Fibroblast of lung (primary cell): ENCODE measurements around the gene RNF126. TPM values are rescaled to one million over a fixed set of nuclear protein-coding genes. Genes with fewer than 3 reads are reported as not detected.

Experiments
- DNase-seq, 2 donors: peaks; one replicate each; pipeline versions ENCODE4 v3.0.0 to v3.0.0-alpha.2; 2010; ENCODE audit warnings: low read depth in 2 of 2
- H2AFZ ChIP-seq: 2 replicates; pipeline ENCODE4 v1.5.1; 2012; ENCODE audit warnings: low read length, control low read depth, inconsistent platforms
- H3K27ac ChIP-seq: 2 replicates; pipeline ENCODE4 v1.5.1; 2011; ENCODE audit warnings: low read length, control low read depth; ENCODE audit not compliant: insufficient read depth
- H3K27me3 ChIP-seq: 2 replicates; pipeline ENCODE4 v1.5.1; 2011; ENCODE audit warnings: mild to moderate bottlenecking, low read length; ENCODE audit not compliant: control insufficient read depth, insufficient read depth
- H3K36me3 ChIP-seq: 2 replicates; pipeline ENCODE4 v1.5.1; 2011; ENCODE audit warnings: low read length; ENCODE audit not compliant: control insufficient read depth, insufficient read depth
- H3K4me1 ChIP-seq: 2 replicates; pipeline ENCODE4 v1.5.1; 2011; ENCODE audit warnings: low read length; ENCODE audit not compliant: control insufficient read depth, insufficient read depth; ENCODE audit errors: extremely low read depth
- H3K4me2 ChIP-seq: 2 replicates; pipeline ENCODE4 v1.5.1; 2011; ENCODE audit warnings: low read length, control low read depth; ENCODE audit not compliant: insufficient read depth; ENCODE audit errors: extremely low read depth
- H3K4me3 ChIP-seq, 4 experiments: fragments of 200-600 bp in 1 of 4; sonication (generic) in 1 of 4; replicated peaks in 1 of 4; 2 replicates each; pipeline ENCODE4 v1.5.1; 2011 to 2016; ENCODE audit warnings: low read length in 4 of 4, low read depth in 3 of 4, mild to moderate bottlenecking in 3 of 4, control low read depth in 2 of 4, inconsistent platforms in 1 of 4, mixed read lengths in 1 of 4; ENCODE audit not compliant: insufficient read depth in 1 of 4; ENCODE audit errors: control extremely low read depth in 1 of 4
- H3K79me2 ChIP-seq: 2 replicates; pipeline ENCODE4 v1.5.1; 2012; ENCODE audit warnings: mild to moderate bottlenecking, low read length, inconsistent platforms; ENCODE audit not compliant: control insufficient read depth, insufficient read depth
- H3K9ac ChIP-seq: 2 replicates; pipeline ENCODE4 v1.5.1; 2011; ENCODE audit warnings: mild to moderate bottlenecking, low read length, control low read depth; ENCODE audit not compliant: insufficient read depth
- H3K9me3 ChIP-seq: 2 replicates; pipeline ENCODE4 v1.5.1; 2012; ENCODE audit warnings: low read depth, low read length; ENCODE audit not compliant: control insufficient read depth, insufficient read depth
- H4K20me1 ChIP-seq: 2 replicates; pipeline ENCODE4 v1.5.1; 2011; ENCODE audit warnings: low read length; ENCODE audit not compliant: control insufficient read depth, insufficient read depth; ENCODE audit errors: extremely low read depth
- EZH2 ChIP-seq: IDR thresholded peaks from 2 replicates; pipeline ENCODE4 v1.5.1; 2012; ENCODE audit warnings: low read length, control low read depth, mild to moderate bottlenecking; ENCODE audit errors: missing control alignments
- polyA plus RNA-seq, 2 donors: library from polyadenylated mRNA; depleted of rRNA in 1 of 2; stranded (reverse) in 1 of 2; unstranded in 1 of 2; fragments of >200 nt; gene quantifications; 2 replicates each; pipeline ENCODE4 v1.2.1, GENCODE V29; 2011 to 2012; ENCODE audit warnings: missing spikeins in 1 of 2
- total RNA-seq: library from RNA; depleted of rRNA; stranded (reverse); fragments of >200 nt; gene quantifications from 2 replicates; pipeline ENCODE4 v1.2.1, GENCODE V29; 2014
- TF ChIP-seq, protein P1 (sequence below), 2 donors: IDR thresholded peaks in 1 of 2; conservative IDR thresholded peaks in 1 of 2; 1 replicate in 1 of 2; 2 replicates in 1 of 2; pipeline ENCODE4 v1.5.1; 2011 to 2012; ENCODE audit warnings: low read length in 2 of 2, control low read depth in 1 of 2, inconsistent platforms in 1 of 2, low read depth in 1 of 2, mild to moderate bottlenecking in 1 of 2

Gene RNF126
- total and polyA plus RNA-seq, 2 donors (not counting 1 experiment from before 2014, with no cell fraction given) = 7.8 to 18.0 TPM

DNA sequence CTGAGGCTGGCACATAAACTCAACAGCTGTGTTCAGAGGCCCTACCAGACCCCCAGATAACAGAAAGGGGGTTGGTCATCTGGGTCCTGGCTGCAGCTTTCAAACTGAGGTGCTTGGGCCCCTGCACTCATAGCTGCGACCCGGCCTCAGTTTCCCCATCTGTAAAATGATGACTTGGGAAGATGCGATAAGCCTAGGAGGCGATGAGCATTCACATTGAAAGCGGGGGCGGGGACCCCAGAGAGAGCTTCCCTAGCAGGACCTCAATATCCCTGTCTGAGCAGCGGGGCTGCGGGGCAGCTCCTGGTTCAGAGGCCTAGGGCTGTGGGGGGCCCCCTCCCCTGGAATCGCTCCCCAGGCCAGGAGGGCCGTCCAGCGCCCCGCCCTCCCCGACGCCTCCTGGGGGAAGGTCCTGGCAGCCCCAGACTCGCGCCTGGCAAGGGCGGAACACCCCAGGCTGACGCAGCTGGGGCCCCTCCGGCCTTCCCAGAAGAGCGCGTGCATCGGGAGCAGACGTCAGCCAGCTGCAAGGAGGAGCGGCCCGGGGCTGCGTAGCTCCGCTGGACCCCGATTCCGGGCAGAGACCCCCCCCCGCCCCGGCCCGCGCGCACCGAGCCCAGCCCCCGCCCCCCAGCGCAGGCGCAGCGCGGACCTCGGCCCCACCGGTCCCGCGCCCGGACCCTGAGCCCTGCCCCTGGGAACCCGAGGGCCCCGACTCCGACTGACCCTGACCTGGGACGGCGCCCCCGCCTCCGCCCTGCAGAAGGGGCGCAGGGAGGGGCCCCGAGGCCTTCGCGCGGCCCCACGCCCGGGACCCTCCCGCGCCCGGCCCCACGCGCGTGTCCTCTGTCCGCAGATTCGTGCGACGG is 16.6 kb upstream of the RNF126 start:
- Histone ChIP-seq H3K27ac (peak overlapping the region; percentile 91), H3K4me1 (peaks cover 17% of the 10 kb centered on the region), H4K20me1 (no peaks in the 10 kb centered on the region), H3K79me2 (peaks cover 2% of the 10 kb centered on the region), H3K27me3 (no peaks in the 10 kb centered on the region), H3K4me2 (peak overlapping the region; percentile 78), H3K9me3 (no peaks in the 10 kb centered on the region), H3K4me3 (peak overlapping the region; percentile 42 to 73 (median 56)), H2AFZ (no peak overlapping the region), H3K9ac (peak overlapping the region; percentile 97), H3K36me3 (no peaks in the 10 kb centered on the region)
- peak; percentile 84 to 90 for DNase-seq
- TF ChIP-seq EZH2 = no peak
- TF ChIP-seq, protein P1, sequence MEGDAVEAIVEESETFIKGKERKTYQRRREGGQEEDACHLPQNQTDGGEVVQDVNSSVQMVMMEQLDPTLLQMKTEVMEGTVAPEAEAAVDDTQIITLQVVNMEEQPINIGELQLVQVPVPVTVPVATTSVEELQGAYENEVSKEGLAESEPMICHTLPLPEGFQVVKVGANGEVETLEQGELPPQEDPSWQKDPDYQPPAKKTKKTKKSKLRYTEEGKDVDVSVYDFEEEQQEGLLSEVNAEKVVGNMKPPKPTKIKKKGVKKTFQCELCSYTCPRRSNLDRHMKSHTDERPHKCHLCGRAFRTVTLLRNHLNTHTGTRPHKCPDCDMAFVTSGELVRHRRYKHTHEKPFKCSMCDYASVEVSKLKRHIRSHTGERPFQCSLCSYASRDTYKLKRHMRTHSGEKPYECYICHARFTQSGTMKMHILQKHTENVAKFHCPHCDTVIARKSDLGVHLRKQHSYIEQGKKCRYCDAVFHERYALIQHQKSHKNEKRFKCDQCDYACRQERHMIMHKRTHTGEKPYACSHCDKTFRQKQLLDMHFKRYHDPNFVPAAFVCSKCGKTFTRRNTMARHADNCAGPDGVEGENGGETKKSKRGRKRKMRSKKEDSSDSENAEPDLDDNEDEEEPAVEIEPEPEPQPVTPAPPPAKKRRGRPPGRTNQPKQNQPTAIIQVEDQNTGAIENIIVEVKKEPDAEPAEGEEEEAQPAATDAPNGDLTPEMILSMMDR (conservative IDR thresholded peaks at IDR 0.05 in 1 of 2, IDR thresholded peaks at IDR 0.05 in 1 of 2; ENCODE audit: low read depth in 1 of 2, low read length in 2 of 2) = no peak

DNA sequence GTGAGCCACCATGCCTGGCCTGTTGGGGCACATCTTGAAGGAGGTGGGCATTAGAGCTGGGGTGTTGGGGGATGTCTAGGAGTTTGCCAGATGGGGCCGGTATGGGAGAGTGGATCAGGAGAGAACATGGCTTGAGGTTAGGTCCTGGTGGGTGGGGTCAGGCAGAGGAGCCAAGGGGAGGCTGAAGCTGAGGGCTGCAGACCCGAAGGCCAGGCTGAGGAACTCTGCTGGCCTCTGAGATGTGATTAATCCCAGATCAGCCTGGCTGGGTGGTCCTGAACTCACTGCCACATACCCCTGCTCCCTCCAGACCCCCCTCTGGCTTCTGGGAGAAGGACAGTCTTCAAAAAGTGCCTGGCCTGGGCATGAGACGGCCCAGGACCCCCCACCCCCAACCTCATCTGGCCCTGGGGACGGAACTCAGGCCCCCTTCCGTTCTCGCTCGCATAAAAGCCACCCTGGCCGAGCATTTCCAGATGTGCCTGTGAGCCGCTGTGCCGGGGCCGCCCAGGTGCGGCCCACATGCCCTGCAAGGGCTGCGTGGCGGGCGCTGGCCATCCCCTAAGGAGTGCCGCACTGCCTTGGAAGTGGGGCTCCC is 15.9 kb upstream of the RNF126 start:
- no peaks in the 10 kb centered on the region for H4K20me1 ChIP-seq
- H3K9ac ChIP-seq = peak overlapping the region; percentile 53
- TF ChIP-seq EZH2 = no peak
- H3K4me2 ChIP-seq = peak overlapping the region; percentile 78
- H3K27ac ChIP-seq = peak overlapping the region; percentile 78
- no peak overlapping the region for H2AFZ ChIP-seq
- H3K4me1 ChIP-seq = peaks cover 17% of the 10 kb centered on the region
- H3K27me3 ChIP-seq = no peaks in the 10 kb centered on the region
- DNase-seq = no peak
- H3K79me2 ChIP-seq = peaks cover 2% of the 10 kb centered on the region
- H3K4me3 ChIP-seq = peak overlapping the region in 3 of 4 experiments; percentile 42 to 73 (median 45)
- H3K9me3 ChIP-seq = no peaks in the 10 kb centered on the region
- no peaks in the 10 kb centered on the region for H3K36me3 ChIP-seq

DNA sequence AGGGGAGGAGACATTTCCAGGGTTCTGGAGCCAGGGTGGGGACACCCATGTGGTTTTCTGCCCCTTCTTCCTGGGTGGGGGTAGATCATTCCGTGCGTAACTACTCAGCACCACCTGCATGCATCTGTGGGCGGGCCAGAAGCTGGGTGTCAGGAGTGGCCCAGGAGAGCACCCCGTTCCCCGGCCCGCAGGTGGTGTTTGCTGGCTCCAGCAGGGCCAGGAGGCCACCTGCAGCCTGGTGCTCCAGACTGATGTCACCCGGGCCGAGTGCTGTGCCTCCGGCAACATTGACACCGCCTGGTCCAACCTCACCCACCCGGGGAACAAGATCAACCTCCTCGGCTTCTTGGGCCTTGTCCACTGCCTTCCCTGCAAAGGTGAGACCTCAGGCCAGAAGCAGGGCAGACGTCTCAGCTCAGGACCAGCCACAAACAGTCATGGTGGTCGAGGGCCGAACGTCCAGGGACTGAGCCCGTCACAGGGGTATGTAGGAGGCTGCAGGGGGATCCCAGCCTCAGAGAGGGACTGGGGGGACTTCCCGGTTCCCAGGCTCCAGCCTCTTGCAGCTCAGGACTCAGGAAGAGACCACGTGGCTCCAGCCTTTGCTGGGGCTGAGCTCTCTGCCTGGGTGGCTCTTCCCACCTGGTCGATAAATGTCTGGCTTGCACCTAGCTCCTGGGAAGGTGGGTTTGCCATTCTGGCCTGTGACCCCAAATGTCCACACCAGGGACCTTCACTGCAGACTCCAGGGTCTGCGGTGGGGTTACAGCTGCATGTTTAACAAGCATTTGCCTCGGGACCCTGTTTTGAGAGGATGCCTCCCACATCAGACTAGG is 14.8 kb upstream of the RNF126 start:
- peak; percentile 44 to 65 for DNase-seq

More for the DNA sequence above, 14.8 kb upstream of the RNF126 start:
- no peaks in the 10 kb centered on the region for H4K20me1 ChIP-seq
- no peak overlapping the region for H2AFZ ChIP-seq
- H3K4me3 ChIP-seq = peak overlapping the region in 2 of 4 experiments; percentile 32 to 35
- H3K9me3 ChIP-seq = no peaks in the 10 kb centered on the region
- no peak overlapping the region for H3K9ac ChIP-seq
- H3K4me2 ChIP-seq = no peak overlapping the region
- TF ChIP-seq EZH2 = no peak
- TF ChIP-seq, protein P1 (conservative IDR thresholded peaks at IDR 0.05 in 1 of 2, IDR thresholded peaks at IDR 0.05 in 1 of 2; ENCODE audit: low read depth in 1 of 2, low read length in 2 of 2) = no peak
- peaks cover 2% of the 10 kb centered on the region for H3K79me2 ChIP-seq
- peak overlapping the region; percentile 26 for H3K27ac ChIP-seq
- H3K27me3 ChIP-seq = no peaks in the 10 kb centered on the region
- peaks cover 17% of the 10 kb centered on the region for H3K4me1 ChIP-seq
- H3K36me3 ChIP-seq = no peaks in the 10 kb centered on the region
